AG20443 (cell line): ENCODE data around the gene GTPBP6.
"Not testable (repeated sequence)": the region's sequence is repeated elsewhere in the genome, so short reads cannot be mapped to it uniquely, and the experiment has no call there.

ENCODE experiments used
- DNase-seq: peaks from one replicate; pipeline ENCODE4 v3.0.0; 2012; ENCODE audit warnings: low spot score, mixed read lengths

GTPBP6 gene

DNA sequence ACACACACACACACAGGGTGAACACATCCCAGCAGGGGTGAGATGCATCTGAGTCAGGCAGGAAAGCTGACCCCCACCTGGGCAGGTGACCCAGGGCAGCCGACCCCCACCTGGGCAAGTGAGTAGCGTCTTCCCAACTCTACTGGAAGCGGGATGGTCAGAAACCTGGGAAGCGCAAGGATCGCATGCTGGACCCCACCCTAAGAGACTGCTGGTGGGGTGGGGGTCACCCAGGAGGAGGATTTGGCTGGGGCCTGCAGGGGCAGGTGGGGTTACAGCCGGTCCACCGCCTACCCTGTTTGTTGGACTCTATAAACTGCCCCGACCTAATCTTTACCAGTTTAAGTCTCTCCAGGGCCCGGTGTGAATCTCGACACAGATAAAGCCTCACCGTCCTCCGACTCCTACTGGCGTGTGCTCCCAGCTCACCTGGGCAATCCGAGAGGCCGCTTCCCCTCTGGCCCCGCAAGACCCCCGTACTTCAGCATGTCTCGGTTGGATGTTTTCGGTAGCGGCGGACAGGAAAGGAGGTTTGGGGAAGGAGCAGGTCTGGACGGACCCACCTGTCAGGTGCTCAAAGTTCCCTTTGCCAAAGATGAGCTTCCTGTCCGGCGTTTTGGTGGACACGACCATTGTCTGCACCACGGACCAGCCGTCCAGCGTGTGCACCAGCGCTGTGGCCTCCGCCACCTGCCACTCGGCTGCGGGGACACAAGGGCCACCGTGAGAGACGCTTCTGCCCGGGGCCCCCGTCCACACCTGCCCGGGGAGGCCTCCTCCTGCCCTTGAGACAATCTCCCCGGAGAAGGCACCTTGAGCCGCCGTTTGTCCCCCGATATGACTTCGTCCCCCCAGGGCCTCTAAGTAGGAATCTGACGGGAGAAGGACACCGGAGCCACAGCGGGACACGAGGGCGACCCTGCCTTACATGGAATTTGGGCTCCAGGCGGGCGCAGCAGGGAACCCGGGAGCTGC is 2.0 kb downstream of the GTPBP6 start:
- DNase-seq = no peak

DNA sequence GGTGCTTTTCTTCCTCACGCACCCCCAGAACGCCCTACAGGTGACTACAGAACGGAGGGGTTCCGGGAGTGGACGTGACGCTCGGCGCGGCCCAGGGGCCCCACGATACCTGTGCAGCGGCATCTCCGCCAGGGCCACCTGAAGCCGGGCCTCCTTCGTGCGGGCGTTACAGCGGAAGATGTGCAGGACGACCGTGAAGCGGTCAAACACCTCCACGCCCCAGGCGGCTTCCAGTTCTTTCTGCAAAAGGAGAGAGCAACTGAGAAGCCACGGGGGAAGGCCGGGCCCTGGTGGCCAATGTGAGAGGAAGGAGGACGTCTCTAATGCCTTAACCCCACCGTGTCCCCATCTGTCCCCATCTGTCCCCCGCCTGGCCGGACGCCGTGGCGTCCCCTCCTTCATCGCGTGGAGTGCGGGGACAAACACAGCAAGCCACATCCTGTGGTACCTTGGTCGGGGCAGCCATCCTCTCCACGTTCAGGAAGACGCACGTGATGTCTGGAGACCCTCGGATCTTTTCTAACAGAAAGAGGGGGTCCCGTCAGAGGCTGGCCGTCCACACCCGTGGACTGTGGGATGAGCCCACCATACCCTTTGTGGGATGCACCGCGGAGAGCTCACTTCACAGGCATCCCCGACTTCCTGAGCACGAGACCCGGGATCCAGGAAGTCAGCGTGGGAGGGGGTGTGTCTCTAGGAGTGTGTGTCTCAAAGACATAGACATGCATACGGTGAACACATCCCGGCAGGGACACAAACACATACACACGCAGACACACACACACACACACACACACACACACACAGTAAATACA is 3.6 kb downstream of the GTPBP6 start:
- no peak for DNase-seq

GRCh38 chrX:314049-314448 is 4.5 kb downstream of the GTPBP6 start:
- DNase-seq = no peak

DNA sequence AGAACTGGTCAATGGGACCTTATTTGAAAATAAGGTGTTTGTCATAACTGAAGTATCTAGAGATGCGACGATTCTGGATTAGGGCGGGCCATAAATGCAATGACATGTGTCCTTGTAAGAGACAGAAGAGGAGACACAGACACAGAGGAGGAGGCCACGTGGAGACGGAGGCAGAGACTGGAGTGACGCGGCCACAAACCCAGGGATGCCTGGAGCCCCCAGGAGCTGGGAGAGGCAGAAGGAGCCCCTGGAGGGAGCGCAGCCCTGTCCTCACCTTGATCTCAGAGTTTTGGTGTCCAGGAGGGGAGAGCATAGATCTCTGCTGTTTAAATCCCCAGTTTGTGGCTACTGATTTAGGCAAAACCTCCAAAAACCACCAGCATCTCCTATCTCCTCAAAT is 5.0 kb downstream of the GTPBP6 start:
- DNase-seq = no peak

DNA sequence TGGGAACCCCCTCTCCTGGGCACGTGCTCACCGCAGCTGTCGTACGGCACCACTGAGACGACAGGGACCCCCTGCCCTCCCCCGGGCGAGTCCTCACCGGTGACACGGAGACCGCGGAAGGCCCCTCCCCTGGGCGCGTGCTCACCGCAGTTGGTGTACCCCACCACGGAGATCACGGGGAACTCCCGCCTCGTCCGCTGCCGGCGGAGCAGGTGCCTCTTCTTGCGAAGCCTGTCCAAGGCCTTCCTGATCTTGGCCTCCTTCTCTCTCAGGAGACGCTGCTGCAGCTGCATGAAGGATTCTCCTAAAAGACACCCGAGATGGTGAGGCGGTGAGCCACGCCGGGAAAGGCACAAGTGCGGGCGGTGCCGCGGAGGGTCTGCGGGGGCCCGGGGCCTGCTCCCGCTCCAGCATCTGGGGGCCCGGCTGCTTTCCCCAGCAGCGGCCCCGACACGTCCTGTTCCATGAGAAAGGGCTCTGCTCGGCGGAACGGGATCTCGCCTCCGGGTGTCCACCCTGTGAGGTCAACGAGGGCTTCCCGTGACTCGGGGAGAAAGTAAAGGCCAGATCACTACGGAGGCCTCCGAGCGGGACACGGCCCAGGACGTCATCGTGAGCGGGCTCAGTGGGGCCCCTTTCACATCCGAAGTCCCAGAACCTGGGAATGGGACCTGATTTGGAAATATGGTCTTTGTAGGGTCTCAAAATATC is 5.8 kb downstream of the GTPBP6 start:
- DNase-seq = no peak

DNA sequence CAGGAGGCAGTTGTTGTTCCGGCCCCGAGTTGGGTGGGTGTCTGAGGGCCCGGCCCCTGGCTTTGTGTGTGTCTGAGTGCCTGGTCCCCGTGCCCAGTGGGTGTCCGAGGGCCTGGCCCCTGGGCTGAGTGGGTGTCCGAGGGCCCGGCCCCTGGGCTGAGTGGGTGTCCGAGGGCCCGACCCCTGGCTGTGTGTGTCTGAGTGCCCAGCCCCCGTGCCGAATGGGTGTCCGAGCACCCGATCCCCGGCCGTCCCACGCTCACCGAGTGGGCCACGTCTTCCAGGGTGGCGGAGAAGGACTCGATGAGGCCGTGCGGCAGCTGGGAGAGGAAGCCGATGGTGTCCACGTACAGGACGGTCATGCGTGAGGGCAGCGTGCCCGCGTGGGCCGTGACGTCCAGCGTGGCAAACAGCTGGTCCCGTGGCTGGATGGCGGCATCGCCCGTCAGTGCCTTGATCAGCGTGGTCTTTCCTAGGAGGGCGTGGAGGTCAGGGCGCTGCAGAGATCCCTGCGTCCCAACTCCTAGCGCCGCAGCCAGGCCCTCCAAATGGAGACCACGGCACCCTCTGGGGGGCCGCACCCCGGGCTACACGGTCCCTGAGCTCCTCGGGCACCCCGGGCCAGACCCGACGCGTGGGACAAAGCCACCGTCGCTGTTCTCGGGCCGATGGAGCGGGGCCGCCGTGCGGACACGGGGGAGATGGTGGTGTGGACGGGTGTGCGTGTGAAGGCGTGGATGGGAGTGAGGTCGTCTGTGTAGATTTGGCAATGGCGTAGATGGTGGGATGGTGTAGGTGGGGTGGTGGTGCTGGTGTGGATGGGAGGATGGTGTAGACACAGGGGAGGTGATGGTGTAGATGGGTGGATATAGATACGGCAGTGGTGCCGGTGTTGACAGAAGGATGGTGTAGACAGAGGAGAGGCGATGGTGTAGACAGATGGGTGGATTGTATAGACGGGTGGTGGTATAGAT is 7.2 kb downstream of the GTPBP6 start:
- no peak for DNase-seq

DNA sequence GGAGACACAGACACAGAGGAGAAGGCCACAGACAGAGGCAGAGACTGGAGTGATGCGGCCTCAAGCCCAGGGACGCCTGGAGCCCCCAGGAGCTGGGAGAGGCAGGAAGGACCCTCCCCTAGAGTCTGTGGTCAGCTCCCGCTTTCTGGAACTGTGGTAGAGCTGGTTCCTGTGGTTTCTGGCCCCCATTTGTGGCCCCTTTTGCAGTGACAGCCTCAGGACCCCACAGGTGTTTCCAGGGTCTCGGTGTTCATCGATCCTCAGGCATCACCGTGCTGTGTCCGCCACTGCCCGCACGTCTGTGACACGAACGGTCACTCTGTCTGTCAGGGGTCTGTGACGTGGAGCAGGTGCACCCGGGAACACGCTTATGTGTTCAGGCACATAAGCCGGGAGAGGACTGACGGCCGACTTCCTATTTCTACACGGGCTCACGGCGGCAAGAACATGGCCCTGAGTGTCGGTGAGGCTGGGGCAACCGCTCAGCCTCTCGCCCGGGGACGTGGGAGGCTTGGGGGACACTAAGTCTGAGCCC is 7.9 kb downstream of the GTPBP6 start:
- no peak for DNase-seq

DNA sequence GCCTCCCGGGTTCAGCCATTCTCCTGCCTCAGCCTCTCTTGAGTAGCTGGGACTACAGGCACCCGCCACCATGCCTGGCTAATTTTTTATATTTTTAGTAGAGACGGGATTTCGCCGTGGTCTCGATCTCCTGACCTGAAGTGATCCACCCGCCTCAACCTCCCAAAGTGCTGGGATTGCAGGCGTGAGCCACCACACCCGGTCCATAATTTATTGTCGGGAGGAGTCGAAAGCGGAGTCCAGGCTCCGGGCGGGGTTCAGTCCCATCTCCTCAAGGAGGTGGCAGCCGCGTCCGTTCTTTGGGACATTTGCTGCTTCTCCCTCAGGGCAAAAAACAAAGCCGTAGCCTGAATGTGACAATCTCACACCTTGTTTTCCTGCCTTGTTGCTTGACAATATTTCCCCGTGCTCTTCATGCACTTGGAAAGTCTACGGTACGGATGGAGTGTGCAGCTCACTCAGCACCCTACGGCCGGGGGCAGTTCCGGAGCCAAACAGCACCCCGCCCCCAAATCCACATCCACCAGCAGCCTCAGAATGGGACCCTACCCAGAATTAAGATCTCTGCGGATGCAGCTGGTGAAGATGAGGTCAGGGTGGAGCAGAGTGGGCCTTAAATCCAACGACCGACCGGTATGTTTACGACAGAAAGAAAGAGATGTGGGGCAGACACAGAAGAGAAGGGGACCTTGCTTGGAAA is 9.6 kb downstream of the GTPBP6 start:
- no peak for DNase-seq

DNA sequence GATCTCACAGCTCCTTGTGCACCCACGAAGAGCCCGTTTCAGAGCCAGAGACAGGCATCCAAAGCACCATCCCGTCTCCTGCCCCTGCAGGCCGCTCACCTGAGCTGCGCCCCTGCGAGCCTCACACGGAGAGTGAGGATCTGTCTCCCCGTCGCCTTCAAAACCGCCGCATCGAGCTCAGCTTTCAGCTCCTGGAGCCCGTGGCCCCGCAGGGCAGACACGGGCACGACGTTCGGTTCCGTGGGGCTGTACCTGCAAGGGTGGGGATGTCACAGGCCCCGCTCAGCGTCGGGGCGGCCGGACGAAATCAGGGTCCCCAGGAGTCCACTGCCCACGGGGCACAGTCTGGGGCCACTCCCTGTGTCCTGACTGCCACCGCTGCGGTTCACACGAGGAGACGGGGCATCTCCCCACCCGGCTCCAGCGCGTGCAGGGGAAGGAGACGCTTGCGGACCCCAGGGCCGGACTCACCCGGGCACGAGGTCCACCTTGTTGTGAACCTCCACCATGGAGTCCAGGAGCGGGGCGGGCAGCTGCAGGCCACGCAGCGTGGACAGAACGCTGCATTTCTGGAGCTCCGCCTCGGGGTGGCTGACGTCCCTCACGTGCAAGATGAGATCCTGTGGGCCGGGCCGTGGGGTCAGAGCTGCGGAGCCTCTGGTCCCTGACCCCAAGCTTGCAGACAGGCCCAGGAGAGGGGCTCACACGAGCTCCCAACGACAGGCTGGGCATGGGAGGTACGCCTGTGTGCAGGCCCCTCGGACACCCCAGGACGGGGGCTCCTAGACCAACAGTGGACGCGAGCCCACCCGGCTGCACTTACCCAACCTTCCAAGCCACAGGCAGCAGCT is 11.1 kb downstream of the GTPBP6 start:
- DNase-seq = no peak

GRCh38 chrX:306614-307251 is 11.9 kb downstream of the GTPBP6 start:
- DNase-seq = not testable (repeated sequence)

- not testable (repeated sequence) for DNase-seq
Measured at GRCh38 chrX:305781-306613, 12.6 kb downstream of the GTPBP6 start.

GRCh38 chrX:302975-303374 is 15.6 kb downstream of the GTPBP6 start:
- DNase-seq = no peak

- DNase-seq = no peak
Measured at GRCh38 chrX:300334-300733, 18.3 kb downstream of the GTPBP6 start.

- no peak for DNase-seq
Measured at GRCh38 chrX:298993-299392, 19.6 kb downstream of the GTPBP6 start.

GRCh38 chrX:295136-295535 is 23.5 kb downstream of the GTPBP6 start:
- no peak for DNase-seq

- no peak for DNase-seq
Measured at GRCh38 chrX:292900-293897, 25.4 kb downstream of the GTPBP6 start.
